ENCODE results near the gene BMPR1A.

DNA sequence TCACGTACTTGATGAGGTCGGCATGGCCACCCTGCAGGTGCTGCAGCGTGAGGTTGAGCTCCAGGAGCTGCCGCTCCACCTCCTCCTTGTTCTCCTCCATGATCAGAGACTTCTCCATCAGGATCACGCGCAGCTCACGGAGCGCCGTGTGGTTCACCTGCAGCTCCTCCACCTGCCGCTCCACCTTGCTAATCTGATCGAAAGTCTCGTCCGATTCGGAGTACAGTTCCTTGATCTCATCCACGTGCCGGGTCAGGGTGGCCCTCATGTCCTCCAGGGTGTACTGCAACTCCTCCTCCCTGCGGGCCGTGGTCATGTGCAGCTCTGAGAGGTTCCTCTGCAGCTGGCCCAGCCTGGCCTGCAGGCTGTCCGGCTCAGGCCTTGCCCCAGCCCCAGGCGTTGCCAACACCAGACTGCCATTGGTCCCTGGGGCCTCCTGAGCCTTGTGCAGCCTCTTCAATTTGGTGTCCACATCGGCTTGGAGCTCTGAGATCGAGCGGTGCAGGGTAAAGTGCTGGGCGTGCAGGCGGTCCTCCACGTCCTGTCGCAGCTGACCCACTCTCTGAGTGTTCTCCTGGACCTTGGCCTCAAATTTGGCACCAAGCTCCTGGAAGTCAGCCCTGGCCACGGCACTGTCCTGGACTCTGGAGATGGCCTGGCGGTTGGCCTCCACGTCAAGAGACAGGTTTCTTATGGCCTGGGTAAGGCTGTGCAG lies 187.1 kb downstream of the BMPR1A start:
- TF ChIP-seq YY1 (IDR thresholded peaks at IDR 0.05), result peak; percentile 59
- TF ChIP-seq, protein P1, sequence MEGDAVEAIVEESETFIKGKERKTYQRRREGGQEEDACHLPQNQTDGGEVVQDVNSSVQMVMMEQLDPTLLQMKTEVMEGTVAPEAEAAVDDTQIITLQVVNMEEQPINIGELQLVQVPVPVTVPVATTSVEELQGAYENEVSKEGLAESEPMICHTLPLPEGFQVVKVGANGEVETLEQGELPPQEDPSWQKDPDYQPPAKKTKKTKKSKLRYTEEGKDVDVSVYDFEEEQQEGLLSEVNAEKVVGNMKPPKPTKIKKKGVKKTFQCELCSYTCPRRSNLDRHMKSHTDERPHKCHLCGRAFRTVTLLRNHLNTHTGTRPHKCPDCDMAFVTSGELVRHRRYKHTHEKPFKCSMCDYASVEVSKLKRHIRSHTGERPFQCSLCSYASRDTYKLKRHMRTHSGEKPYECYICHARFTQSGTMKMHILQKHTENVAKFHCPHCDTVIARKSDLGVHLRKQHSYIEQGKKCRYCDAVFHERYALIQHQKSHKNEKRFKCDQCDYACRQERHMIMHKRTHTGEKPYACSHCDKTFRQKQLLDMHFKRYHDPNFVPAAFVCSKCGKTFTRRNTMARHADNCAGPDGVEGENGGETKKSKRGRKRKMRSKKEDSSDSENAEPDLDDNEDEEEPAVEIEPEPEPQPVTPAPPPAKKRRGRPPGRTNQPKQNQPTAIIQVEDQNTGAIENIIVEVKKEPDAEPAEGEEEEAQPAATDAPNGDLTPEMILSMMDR (IDR thresholded peaks at IDR 0.05; ENCODE audit: low read depth, low read length, missing input control), result no peak
- no peak for TF ChIP-seq NR2F2 (IDR thresholded peaks at IDR 0.05)
